Tongue (tissue), 2 donors: ENCODE data around the gene MRPL44. TPM values are rescaled to one million over a fixed set of nuclear protein-coding genes. Genes with fewer than 3 reads are reported as not detected.

Source experiments
- DNase-seq: peaks from one replicate; pipeline ENCODE4 v3.0.0-alpha.2; 2015
- total RNA-seq: library from RNA; depleted of rRNA; stranded (reverse); fragments of >200 nt; gene quantifications from one replicate; pipeline ENCODE4 v1.2.3, GENCODE V29; 2014

MRPL44 gene
- 49.3 TPM for total RNA-seq

DNA sequence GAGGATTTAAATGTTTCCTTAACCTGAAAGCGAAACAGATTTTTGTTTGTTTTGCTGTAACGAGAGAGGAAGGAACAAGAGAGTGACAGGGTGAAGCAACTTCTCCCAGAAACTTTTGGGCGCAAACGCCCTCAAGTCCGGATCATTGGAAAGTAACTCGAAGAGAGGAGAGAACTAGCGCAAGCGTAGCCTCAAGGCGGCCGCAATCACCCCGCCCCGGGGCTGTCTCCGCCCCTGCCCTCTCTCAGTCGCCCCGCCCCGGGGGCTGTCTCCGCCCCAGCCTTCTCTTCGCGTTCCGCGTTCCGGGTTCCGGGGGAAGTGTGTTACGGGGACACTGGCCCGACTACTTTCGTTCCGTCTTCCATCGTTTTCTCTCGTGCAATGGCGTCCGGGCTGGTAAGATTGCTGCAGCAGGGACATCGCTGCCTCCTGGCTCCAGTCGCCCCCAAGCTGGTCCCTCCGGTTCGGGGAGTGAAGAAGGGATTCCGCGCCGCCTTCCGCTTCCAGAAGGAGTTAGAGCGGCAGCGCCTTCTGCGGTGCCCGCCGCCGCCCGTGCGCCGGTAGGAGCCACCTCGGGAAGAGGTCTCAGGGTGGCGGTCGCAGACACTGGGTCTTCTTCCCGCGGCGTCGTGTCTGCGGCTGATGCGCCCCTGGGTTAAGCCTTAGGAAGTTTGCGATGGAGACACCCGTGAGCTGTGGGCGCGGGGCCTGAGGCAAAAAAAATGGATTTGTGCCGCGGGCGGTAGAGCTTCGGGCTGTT is at the start of gene MRPL44:
MRPL44 (plus strand) TSS at position 372 of the 760 bp plus-strand sequence; CDS start at position 382, 10 bp downstream.
- DNase-seq, result peak; percentile 98

DNA sequence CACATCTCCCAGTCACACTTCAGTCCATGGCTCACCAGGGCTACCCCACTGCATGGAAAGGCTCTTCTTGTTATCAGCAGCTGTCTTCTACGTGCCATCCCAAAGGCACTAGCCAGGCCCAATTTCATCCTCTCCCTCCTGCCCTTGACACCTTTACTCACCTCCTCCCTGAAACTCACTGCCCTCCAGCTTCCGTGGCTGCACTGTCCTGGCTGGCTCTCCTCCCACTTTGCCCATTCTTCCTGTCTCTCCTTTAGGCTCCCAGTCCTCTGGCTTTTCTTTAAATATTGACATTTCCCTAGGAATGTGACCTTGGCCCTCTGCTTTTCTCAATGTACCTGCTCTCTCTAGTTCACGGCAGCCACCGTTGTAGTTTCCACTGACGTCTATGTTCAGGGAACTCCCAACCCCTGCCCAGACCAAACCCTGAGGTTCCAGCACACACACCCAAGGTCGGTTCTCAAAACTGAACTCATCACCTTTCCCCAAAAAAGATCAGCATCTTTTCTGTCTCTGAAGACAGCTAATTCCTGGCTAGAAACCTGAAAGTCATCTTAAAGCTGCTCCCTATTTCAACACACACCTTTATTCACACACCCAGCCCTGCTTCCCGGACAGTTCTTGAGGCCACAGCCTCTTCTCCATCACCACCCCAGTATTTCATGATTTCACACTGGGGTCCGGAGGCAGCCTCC is 48.8 kb upstream of the MRPL44 start:
- DNase-seq, result no peak

DNA sequence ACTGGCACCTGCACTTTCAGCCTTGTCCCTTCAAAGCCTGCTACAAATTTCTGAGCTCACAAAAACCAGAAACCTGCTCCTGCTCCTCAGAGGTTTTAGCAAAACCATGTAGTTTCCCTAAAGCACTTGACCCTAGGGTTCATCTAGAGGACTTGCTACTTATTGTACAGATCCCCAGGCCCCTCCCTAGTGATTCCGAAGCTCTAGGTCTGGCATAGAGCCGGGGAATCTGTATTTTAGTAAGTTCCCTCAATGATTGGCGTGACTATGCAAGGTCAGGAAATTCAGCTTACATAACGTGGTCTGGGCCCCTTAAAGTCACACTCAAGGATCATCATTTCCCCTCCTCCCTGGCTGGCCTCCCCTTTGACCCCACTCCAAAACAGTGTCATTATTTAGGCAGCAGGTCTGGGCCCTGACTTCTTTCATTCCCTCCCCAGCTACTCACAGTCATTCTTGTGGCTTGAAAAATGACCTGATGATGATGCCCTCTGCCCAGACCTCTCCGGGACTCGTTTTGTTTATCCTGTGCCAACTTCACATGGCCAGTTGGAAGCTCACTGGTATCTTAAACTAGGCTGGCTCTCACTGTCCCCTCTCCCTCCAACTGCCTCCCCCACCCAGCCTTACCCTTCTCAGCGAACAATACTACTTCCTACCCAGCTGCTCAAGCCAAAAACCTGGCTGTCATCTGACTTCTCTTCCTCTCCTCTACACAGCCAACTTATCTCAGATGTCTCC is 48.1 kb upstream of the MRPL44 start:
- no peak for DNase-seq

DNA sequence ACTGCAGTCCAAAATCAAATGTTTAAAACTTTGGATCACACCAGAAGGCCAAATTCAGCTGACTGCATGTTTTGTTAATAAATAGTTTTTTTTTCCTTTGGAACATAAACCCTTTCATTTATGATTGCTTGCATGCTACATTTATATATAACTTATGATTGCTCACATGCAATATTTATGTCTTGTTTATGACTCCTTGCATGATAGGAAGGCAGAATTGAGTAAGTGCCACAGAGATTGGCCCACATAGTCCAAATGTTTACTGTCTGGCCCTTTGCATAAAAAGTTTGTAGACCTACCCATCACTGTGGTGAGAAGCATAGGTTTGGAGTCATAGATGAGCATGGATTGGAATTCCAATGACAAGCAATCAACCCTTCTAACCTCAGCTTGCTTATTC is 42.9 kb upstream of the MRPL44 start:
- DNase-seq, result no peak

DNA sequence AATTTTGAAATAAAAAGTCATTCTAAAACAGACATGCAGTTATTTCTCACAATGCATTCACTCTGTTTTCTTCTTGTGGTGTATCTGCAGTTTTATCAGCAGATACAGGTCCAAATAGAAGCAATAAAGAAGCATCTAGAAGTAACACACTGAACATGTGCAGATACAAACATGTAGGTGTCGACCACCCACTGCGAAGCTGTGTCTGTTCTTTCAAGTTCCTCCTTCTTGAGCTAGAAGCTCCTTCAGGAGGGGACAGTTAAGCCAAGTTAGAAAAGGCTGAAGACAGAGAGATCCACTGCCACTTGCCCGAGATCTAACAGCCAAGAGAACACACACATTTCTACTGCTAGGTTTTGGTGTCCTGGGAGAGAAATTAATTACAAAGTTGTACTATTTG is 42.2 kb upstream of the MRPL44 start:
- DNase-seq, result no peak

DNA sequence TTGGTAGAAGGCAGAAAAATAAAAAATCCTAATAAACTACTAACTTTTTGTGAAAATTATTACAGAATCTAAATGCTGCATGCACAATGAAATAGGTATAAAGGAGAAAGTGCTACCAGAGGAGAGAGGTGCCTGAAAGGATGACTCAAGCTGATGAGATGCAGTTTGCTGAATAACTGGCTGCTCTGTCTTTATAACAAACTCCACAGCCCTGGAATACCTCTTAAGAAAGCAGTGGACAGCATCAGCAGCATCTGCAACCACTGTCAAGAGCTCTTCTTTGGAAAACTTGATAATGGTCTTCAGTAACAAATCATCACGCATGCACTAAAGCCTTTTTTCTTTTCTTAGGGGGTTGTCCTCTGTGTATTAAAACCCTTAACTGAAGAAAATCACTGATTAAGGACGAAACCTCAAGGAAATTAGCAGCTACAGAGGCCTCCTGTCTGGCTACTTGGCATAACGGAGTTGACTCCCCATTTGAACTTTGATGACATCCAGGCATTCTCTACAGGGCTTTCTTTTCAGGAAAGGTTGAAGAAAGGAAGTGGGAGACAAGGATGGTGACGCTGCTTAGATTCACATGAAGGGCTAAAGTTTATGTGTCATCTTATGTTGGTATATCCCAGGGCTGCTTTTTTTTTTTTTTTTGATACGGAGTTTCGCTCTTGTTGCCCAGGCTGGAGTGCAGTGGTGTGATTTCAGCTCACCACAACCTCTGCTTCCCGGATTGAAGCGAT is 40.9 kb upstream of the MRPL44 start:
- no peak for DNase-seq

DNA sequence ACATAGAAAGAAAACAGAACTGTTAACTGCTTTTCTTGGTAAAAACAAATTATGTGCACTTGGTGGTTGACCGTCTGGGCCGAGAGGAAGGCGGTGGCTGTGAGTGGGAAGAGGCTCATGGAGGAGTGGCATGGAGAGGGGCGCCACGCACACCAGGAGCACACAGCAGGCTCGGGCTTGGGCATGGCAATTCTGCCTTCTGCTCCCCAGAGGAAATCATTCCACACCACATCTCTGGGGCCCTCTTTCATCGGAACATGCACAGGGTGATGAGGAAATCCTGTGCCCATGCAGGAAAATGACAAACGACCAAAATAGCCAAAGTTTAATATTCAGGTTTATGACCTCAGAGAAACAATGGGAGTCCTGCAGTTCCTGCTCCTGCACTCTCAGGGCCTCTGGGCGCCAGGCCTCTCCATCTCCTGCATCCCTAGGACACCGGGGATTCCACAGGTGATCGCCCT is 38.6 kb upstream of the MRPL44 start:
- DNase-seq, result no peak

DNA sequence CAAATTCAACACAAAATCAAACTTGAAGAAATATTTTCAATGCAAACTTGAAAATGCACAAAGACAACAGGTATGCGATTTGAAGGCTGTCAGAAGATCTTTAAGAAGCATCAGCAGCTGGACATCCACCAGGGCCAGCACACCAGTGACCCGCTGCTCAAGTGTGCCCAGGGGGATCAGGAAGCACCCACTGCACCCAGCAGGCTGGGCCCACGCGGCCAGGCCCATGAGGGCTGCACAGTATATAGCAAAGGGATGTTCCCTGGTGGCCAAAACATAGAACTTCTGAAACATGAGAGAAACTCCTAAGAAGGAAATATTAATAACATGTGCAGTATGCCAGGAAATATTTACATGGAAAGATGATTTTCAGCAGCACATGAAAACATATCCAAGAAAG is 37.2 kb upstream of the MRPL44 start:
- DNase-seq, result no peak

DNA sequence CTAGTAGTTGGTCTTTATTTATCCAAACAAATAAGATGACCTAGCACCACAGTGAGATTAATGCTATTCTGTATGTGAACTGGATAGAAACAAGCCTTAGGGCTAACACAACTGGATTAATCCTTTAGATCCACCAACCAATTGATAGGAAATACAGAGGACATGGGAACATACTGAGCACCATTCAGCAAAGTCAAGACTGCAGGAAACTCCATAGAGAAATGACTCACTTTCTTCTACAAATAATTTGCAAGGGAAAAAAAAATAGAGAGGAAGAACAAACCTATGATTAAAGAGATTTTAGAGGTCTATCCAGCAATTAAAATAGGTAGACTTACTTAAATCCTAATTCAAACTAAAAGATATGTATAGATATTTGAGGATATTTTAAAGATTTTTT is 36.1 kb upstream of the MRPL44 start:
- DNase-seq, result no peak

DNA sequence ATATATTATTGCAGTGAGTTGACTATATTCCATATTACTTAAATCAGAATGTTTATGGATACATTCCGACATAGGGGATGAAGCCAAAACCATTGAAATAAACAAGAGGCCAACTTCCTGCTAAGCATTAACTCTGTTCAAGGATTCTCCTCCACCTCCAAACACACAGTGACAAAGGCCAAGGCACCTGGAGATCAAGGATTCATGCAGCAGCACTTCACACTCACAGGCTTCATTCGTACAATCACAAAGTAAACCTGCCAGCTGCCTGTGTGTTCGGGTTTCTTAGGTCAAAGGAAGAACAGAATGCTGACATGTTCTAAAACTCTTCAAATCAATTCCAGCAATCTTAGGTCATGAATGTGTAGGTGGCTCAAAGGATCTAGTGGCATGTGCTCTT is 35.0 kb upstream of the MRPL44 start:
- DNase-seq, result no peak

DNA sequence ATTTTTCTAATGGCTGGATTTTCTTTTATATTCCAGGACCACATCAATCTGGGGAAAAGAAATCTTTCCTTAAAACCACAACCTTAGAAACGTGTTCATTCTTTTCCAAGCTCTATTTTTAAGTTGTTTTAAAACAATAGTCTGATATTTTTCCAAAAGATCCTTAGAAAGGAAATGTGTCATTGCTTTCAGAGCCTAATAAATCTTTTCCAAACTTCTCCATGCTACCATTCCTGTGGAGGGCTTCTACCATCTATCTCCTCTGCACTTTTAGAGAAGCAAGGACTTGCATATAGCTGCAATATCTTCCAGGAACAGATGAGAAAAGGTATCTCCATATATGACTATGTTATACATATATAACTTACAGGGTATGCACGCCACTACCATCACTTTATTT is 33.3 kb upstream of the MRPL44 start:
- DNase-seq, result no peak

DNA sequence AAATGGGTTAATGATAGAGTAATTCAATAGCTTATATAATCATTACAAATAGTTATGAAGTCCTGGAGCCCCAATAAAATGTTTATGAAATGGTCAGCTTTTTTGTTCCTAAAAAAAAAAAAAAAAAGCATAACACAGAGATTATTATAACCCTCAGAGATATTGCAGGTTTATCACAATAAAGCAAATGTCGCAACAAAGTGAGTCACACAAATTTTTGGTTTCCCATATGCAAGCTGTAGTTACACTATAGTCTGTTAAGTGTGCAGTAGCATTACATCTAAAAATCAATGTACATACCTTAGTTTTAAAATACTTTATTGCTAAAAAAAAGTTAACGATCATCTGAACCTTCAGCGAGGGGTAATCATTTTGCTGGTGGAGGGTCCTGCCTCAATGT is 32.2 kb upstream of the MRPL44 start:
- DNase-seq, result no peak

DNA sequence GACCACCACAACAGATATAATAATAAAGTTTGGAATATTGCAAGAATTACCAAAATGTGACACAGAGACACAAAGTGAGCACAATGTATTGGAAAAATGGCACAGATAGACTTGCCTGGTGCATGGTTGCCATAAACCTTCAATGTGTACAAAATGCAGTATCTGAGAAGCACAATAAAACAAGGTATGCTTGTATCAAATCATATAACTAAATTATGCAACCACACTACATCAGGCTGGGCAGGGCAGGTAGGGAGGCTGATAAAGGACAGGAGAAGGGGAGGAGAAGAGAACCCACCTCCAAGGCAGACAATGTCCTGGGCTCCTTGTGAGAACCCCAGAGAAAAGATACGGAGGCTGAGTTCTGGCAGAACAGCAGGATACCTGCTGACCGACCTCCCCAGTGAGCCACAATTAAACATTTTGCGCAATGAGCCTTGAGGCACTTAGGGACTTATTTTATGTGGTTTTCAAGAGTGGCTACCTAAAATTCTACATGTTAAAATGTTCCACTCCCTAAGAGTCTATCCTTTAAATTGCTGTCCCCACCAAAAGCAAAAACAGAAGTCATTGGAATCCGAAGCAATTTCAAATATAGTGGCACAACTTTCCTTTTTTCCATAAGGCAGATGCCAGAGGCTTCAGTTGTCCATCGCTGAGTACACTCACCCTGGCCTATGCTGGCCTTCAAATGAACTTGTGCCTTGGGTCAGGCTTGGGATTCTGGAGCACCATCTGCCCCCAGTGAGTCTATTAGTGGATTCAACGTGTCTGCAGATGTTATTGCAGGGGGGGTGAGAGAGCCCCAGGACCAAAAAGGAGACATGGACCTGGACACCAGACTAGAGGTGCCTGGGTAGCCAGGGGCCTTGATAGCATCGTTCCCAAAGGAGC is 28.9 kb upstream of the MRPL44 start:
- no peak for DNase-seq

DNA sequence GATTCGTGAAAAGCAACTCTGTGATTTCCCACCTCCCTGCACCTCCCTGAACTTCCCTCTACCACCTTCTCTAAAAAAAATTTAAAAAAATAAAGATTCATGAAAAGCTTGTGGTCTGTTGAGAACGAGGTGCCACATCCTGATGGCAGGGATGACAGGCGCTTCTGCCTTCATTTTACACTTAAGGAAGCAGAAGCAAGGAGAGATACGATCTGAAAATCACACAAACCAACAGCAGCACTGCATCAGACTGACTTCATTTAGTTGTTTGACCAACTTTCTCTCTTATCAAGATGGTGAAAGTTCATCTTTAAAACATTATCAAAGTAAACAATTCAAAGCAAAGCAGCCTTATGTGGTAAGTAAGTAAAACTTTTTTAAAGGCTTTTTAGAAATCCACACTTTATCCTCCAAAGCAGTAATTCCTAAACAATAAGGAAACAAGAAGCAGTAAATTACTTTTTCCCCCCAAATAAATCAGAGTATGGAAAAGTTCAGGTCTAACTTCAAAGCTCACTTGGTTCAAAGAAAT is 27.6 kb upstream of the MRPL44 start:
- DNase-seq, result no peak

DNA sequence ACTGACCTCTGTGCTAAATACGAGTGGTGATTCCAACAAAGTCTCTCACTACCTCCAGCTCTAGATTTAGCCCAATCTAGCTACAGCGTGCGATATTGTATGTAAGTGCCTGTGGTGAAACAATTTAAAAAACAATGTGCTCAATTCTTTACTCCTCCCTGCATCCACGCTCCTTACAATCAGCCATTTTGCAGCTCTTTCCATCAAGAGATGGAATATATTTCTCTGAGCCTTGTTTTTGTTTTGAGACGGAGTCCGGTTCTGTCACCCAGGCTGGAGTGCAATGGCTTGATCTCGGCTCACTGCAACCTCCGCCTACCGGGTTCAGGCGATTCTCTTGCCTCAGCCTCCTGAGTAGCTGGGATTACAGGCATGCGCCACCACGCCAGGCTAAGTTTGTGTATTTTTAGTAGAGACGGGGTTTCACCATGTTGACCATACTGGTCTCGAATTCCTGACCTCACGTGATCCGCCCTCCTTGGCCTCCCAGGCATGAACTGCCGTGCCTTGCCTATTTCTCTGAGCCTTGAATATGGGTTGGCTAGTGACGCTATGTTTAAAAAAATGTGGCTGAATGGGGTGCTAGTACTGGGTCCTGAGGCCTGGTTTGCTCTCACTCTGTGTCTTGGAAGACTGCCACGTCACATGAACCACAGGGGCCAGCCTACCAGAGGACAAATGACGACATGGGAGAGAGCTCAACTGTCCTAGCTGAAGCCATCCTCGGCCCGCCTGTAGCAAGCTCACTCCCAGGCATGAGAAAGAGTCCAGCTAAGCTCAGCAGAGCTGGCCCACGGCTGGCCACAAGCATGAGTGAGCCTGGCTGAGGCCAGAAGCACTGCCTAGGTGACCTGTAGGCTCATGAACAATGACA is 26.9 kb upstream of the MRPL44 start:
- peak; percentile 19 for DNase-seq

DNA sequence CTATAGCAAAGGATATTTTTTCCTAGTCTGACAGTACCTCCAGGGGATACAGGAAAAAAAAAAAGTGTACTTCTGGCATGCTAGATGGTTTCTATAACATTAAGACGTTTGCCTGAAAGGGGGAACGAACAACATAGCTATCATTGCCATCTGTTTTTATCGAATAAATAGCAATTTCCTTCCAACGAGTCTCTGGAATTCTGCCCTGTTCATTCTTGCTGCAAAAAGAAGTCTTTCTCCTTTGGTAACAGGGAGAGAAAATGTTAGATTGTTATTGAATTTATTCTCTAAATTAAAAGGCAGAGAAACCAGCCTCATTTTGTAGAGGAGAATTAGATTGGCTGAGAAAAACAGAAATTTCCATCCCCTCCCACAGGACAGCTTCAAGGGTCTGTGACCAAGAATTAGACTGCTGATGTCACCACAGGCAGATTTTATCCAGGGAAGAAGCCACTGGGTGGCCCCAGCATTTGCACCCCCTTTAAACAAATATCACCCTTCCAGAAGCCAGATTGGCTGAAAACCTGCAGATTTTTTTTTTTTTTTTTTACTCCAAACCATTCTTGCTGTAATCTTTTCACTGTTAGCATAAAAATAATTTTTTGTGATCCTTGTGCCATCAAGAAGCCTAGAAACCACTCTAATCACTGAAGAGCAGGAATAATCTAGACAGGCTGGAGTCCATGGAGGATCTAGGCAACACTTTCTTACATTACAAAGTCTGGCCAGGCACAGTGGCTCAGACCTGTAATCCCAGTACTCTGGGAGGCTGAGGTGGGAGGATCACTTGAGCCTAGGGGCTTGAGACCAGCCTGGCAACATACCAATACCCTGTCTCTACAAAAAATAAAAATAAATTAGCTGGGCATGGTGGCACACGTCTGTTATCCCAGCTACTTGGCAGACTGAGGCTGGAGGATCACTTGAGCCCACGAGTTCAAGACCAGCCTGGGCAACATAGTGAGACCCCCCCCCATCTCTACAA is 24.2 kb upstream of the MRPL44 start:
- no peak for DNase-seq

DNA sequence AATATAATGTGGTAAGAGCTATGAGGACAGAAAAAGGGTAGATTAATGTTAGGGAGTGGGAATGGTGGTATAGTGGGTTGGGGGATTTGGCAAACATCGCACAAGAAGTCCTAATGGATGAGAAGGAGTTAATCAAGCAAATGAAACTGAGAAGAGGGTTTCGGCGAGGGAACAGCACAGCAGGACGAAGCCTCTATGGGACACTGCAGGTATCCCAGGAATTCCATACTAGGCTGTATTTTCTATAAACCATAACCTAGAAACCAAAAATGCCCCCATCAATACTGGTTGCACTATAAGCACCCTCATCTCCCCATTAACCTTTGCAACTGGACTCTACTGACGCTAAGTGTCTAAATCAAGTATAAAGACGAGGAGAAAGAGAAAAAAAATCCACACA is 22.4 kb upstream of the MRPL44 start:
- DNase-seq, result no peak

DNA sequence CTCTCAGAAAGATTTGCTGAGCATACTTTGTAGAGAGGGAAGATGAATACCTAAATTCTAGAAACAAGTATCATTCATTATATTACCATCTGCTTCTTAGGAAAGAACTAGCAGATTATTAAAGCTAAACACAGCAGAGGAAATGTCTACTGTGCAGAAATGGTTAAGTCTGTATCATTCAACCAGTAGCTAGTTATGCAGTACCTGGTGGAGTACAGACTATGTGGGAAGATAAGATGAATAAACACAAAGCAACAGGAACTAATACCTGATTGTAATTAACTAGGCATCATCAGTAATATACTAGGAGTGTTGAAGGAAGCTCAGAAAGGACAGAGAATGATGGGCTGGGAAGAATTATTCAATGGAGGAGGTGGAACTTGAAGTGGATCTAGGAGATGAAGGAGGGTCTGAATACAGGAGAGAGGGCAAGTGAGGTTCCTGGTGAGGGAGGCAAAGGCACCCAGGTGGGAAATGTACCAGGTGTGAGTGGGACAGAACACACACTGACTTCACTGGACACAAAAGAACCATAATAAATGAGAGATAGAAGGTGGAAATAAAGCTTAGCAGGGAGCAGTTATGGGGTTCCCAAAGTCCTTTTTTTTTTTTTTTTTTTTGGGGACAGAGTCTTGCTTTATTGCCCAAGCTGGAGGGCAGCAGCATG is 21.7 kb upstream of the MRPL44 start:
- DNase-seq, result no peak
